WTC11 (cell line): ENCODE data around the gene PLCL2.

Experiments used
- NFYB ChIP-seq: sonication (generic); formaldehyde crosslinking; conservative IDR thresholded peaks from 2 replicates; pipeline ENCODE4 v1.8.0; 2022; ENCODE audit warnings: low read depth, missing genetic modification reagents
- TF ChIP-seq, protein P1 (sequence below): sonication (generic); formaldehyde crosslinking; IDR thresholded peaks from 2 replicates; pipeline ENCODE4 v1.8.0; 2022; ENCODE audit warnings: missing genetic modification reagents

- TF ChIP-seq, protein P1, sequence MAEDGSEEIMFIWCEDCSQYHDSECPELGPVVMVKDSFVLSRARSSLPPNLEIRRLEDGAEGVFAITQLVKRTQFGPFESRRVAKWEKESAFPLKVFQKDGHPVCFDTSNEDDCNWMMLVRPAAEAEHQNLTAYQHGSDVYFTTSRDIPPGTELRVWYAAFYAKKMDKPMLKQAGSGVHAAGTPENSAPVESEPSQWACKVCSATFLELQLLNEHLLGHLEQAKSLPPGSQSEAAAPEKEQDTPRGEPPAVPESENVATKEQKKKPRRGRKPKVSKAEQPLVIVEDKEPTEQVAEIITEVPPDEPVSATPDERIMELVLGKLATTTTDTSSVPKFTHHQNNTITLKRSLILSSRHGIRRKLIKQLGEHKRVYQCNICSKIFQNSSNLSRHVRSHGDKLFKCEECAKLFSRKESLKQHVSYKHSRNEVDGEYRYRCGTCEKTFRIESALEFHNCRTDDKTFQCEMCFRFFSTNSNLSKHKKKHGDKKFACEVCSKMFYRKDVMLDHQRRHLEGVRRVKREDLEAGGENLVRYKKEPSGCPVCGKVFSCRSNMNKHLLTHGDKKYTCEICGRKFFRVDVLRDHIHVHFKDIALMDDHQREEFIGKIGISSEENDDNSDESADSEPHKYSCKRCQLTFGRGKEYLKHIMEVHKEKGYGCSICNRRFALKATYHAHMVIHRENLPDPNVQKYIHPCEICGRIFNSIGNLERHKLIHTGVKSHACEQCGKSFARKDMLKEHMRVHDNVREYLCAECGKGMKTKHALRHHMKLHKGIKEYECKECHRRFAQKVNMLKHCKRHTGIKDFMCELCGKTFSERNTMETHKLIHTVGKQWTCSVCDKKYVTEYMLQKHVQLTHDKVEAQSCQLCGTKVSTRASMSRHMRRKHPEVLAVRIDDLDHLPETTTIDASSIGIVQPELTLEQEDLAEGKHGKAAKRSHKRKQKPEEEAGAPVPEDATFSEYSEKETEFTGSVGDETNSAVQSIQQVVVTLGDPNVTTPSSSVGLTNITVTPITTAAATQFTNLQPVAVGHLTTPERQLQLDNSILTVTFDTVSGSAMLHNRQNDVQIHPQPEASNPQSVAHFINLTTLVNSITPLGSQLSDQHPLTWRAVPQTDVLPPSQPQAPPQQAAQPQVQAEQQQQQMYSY (CRISPR knock-in tag): no peak
- TF ChIP-seq NFYB (CRISPR knock-in tag): no peak
These were observed 23.5 kb downstream of the PLCL2 start for GRCh38 chr3:16908016-16908807.
